Dendritic cell treated with granulocyte-macrophage colony-stimulating factor and Interleukin-4, amounts not matched to agents 40 ng/mL and 50 ng/mL, for 4 days (primary cell): ENCODE measurements around the gene TUBB.
"Not testable (repeated sequence)": the region's sequence is repeated elsewhere in the genome, so short reads cannot be mapped to it uniquely, and the experiment has no call there.

Experiments used
- H3K27ac Mint-ChIP-seq: one replicate; pipeline ENCODE4 v1.8.0; 2022; ENCODE audit warnings: mild to moderate bottlenecking, mixed read lengths
- H3K27me3 Mint-ChIP-seq: one replicate; pipeline ENCODE4 v1.8.0; 2022; ENCODE audit warnings: mild to moderate bottlenecking, mixed read lengths
- H3K36me3 Mint-ChIP-seq: one replicate; pipeline ENCODE4 v1.8.0; 2022; ENCODE audit warnings: low read depth, mixed read lengths
- H3K4me1 Mint-ChIP-seq: one replicate; pipeline ENCODE4 v1.8.0; 2022; ENCODE audit warnings: low read depth, mixed read lengths
- H3K4me3 Mint-ChIP-seq: one replicate; pipeline ENCODE4 v1.8.0; 2022; ENCODE audit warnings: mild to moderate bottlenecking, moderate library complexity, mixed read lengths
- H3K9me3 Mint-ChIP-seq: one replicate; pipeline ENCODE4 v1.8.0; 2022; ENCODE audit warnings: mixed read lengths
- intact Hi-C: fragments of 100-400 bp; cut with micrococcal nuclease; formaldehyde crosslinking; loops from one replicate; pipeline ENCODE4 v1.15.0; 2022

Gene TUBB

DNA sequence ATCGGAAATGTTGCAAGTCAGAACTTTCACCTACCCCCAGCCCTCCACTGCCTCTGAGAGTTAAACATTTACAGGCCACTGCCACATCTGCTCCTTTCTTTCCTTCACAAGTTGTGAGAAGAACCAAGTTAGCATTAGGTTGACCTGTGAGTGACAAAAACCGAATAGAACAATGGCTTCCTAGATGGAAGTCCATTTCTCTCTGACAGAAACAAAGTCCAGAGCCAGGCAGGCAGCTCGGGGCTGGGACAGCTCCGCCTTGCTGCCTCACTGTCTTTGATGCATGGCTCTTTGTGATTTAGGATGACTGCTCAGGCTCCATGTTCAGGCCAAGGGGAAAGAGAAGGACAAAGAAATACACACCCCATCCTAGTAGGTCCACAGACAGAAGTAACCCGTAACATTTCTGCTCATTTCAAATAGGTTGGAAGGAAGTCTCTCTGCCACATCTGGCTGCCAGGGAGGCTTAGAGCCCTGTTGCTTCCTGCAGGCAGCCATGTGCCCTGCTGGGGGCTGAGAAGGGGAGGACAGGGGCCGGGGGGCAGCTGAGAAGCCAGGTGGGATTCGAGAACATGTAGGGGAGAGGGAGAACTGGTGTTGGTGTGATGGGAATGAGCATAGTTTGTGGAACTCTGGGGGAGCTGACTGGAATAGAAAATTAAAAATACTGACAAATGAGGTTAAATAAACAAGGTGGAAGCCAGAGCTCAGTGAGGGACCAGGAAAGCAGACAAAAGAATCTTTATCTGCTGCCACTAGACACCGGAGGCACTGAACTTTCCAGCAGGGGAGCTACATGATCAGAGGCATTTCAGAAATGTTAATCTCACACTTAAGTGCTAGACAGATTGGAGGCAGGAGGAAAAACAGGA lies 43.7 kb downstream of the TUBB start:
- intact Hi-C loops: no loop called here
- Mint-ChIP-seq H3K4me1 (peaks cover 65% of the 10 kb centered on the region), H3K4me3 (no peak overlapping the region)

DNA sequence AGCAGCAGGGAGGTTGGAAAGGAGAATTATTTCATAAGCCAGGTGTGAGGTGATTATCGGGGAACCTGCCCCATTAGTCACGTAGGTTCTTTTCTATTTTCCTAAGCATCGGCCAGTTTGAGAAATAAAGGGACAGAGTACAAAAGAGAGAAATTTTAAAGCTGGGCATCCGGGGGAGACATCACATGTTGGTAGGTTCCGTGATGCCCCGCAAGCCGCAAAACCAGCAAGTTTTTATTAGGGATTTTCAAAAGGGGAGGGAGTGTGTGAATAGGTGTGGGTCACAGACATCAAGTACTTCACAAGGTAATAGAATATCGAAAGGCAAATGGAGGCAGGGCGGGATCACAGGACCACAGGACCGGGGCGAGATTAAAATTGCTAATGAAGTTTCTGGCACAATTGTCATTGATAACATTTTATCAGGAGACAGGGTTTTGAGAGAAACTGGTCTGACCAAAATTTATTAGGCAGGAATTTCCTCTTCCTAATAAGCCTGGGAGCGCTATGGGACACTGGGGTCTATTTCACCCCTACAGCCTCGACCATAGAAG lies 44.4 kb downstream of the TUBB start:
- Mint-ChIP-seq H3K27ac (peak overlapping the region; percentile 65), H3K27me3 (peaks cover 13% of the 10 kb centered on the region), H3K4me1 (peaks cover 65% of the 10 kb centered on the region)
- H3K4me3 Mint-ChIP-seq, H3K36me3 Mint-ChIP-seq, intact Hi-C loops, H3K9me3 Mint-ChIP-seq: not testable (repeated sequence)

More for the DNA sequence above, 43.7 kb downstream of the TUBB start:
- H3K27me3 Mint-ChIP-seq: peaks cover 13% of the 10 kb centered on the region
- H3K27ac Mint-ChIP-seq: peak overlapping the region; percentile 65
- no peaks in the 10 kb centered on the region for H3K36me3 Mint-ChIP-seq
- H3K9me3 Mint-ChIP-seq: no peaks in the 10 kb centered on the region

DNA sequence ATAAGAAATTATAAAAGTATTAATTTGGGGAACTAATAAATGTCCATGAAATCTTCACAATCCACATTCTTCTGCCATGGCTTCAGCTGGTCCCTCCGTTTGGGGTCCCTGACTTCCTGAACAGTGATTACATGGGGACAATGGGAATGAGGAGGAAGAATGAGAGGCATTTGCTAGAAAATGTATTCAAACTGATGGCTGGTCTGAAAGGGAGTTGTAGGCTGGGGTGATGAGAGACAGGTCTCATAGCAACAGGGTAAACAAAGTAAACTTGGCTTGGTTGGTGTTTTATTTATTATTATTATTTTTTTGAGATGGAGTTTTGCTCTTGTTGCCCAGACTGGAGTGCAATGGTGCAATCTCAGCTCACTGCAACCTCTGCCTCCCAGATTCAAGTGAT lies 45.3 kb downstream of the TUBB start:
- H3K4me3 Mint-ChIP-seq, H3K36me3 Mint-ChIP-seq, intact Hi-C loops, H3K27ac Mint-ChIP-seq, H3K9me3 Mint-ChIP-seq: not testable (repeated sequence)
- H3K4me1 Mint-ChIP-seq: peaks cover 65% of the 10 kb centered on the region
- peaks cover 13% of the 10 kb centered on the region for H3K27me3 Mint-ChIP-seq

DNA sequence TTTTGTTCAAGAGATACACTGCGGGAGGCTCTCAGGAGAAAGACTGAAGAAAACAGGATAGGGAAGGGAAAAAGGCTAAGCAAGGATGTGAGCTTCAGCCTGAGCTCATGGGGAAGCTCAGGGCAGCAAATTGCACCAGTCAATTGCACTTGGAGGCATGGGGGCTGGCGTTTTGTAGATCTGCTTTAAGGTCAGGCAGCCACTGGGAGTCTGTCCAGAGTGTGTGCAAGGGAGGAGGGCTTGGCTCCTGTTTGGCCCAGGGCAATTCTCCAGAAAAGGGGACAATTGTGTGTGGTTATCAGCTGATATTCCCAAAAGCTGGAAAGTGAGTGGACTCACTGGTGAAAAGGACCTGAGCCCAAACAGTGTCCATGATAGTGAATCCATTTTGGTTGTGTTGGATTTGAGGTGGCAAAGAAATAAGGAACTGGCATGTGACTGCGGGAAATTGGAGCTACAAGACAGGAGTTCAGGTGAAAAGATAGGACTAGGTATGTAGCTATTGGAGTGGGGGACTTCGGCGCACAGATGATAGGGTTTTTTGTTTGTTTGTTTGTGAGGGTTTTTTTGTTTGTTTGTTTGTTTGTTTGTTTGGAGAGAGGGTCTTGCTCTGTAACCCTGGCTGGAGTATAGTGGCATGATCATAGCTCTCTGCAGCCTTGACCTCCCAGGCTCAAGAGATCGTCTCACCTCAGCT lies 46.5 kb downstream of the TUBB start:
- Mint-ChIP-seq H3K27me3 (peaks cover 13% of the 10 kb centered on the region), H3K27ac (peak overlapping the region; percentile 17), H3K4me1 (peaks cover 65% of the 10 kb centered on the region), H3K9me3 (no peaks in the 10 kb centered on the region), H3K36me3 (no peaks in the 10 kb centered on the region), H3K4me3 (no peak overlapping the region)
- intact Hi-C loops: no loop called here

DNA sequence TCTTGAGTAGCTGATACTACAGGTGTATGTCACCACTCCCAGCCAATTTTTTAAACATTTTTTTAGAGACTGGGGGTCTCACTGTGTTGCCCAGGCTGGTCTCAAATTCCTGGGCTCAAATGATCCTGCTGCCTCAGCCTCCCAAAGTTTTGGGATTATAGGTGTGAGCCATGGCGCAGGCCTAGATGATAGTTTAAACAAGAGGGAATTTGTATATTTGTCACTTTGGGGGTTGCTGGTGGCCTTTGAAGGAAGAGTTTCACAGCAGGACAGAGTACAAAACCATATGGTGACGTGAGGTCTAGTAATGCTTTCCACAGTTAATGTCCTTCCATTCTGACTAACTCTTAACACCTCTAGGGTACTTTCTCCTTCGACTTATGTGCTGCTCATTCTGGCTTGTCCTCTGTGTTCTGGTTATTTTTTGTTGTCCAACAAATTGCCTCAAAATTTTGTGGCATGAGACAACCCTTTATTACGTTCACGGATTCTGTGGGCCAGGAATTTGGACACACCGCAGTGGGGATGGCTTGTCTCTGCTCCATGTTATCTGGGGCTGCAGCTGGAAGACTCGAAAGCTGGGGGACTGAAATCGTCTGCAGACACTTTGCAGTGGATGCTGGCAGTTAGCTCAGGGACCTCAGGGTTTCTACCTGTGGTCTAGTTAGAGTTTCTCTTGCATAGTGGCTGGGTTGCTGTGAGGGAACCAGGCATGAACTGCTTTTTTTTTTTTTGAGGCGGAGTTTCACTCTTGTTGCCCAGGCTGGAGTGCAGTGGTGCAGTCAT lies 47.2 kb downstream of the TUBB start:
- no peaks in the 10 kb centered on the region for H3K9me3 Mint-ChIP-seq
- H3K4me3 Mint-ChIP-seq: no peak overlapping the region
- peaks cover 13% of the 10 kb centered on the region for H3K27me3 Mint-ChIP-seq
- intact Hi-C loops: no loop called here
- no peaks in the 10 kb centered on the region for H3K36me3 Mint-ChIP-seq
- peaks cover 69% of the 10 kb centered on the region for H3K4me1 Mint-ChIP-seq
- no peak overlapping the region for H3K27ac Mint-ChIP-seq

DNA sequence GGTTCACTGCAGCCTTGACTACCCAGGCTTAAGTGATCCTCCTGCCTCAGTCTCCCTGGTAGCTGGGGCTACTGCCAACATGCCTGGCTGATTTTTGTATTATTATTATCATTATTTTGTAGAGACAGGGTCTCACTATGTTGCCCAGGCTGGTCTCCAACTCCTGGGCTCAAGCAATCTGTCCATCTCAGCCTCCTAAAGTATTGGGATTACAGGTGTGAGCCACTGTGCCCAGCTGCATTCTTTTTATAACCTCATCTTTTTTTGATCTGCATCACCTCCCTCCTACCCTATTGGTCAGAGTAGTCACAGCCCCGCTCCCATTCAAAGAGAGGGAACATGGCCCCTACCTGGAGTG lies 47.8 kb downstream of the TUBB start:
- H3K4me3 Mint-ChIP-seq: no peak overlapping the region
- H3K4me1 Mint-ChIP-seq: peaks cover 74% of the 10 kb centered on the region
- H3K27ac Mint-ChIP-seq: no peak overlapping the region
- no peaks in the 10 kb centered on the region for H3K36me3 Mint-ChIP-seq
- peaks cover 14% of the 10 kb centered on the region for H3K27me3 Mint-ChIP-seq
- no peaks in the 10 kb centered on the region for H3K9me3 Mint-ChIP-seq
- intact Hi-C loops: no loop called here

DNA sequence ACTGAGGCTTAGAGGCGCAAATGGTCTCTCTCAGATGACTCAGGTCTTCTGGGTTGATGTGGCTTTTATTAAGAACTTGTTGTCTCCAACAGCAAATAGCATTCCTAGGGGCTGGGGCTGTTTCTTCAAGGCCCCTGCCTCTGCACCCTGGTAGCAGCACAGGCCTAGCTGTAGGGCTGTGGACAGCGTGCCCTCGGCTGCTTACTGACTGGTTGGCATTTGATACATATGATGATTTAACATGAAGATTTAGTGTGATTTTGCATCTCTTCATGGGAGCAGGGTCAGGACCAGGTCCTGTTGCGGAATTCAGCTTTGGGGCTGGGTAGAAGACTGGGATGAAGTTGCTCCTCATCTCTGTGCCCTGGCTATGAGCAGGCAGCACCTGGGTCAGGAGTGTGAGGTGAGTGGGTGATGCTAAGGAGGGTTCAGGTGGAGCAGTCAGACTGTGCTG lies 48.5 kb downstream of the TUBB start:
- Mint-ChIP-seq H3K27me3 (peaks cover 14% of the 10 kb centered on the region), H3K27ac (peak overlapping the region; percentile 61), H3K36me3 (no peaks in the 10 kb centered on the region), H3K4me1 (peaks cover 76% of the 10 kb centered on the region), H3K9me3 (no peaks in the 10 kb centered on the region), H3K4me3 (peak overlapping the region; percentile 58)
- intact Hi-C loops: no loop called here

DNA sequence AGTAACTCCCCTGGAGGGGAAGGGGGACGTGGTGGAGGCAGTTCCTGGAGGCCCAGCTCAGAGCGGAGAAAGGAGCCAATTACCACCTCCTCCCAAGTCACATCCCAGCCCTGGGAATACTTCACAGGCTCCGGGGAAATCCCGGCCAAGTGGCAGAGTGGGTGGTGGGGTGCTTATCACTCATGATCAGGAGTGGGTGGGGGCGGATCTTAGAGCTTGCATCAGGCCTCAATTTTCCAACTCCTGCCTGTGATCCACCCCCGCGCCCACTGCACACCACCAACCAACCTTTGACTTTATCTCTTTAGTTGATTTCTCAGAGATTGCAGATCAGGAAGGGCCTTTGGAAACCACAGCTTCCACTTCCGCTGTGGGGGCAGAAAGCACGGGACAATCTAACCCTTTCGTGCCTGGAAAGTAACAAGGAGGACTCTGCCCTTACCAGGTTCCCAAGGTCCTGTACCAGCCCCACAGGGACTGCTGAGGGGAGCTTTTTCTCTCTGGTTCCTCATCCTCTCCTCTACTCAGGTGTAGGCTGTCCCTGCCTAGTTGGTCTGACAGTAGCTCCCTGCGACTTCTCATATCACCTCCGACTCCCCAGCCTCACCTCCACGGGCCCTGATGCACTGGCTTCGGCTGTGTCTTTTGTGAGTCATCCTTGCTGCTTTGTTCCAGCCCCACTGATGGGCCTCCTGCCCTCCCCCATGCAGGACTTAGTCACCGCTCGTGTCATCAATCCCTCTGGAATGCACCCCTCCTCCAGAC lies 49.1 kb downstream of the TUBB start:
- peak overlapping the region; percentile 58 for H3K4me3 Mint-ChIP-seq

DNA sequence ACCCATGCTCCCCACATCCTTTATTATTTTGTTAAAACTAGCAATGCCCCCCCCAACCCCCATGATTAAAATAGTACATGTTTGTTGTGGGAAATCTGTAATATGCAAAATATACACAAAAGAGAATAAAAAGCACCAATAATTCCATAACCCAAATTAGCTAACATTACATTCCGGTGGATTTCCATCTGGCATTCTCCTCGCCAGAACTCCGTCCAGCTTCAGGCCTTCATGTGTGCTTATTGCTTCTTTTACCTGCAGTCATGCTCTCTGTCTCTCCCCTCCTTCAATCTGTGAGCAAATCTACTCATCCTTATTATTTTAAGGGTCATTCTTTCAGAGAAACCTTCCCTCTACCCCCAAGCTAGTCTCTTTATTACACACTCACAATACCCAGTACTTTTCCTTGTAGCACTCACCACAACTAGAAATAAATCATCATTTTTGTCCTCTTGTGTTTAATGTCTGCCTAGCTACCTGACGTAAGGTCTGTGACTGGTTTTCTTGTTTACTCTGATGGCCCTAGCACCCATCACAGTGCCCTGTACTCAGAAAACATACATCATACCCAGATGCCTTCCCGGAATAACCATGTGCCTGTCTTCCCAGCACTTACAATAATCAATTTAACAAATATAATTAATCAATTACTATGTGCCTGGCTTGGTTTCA lies 49.8 kb downstream of the TUBB start:
- H3K4me3 Mint-ChIP-seq: no peak overlapping the region
- H3K27me3 Mint-ChIP-seq: peaks cover 7% of the 10 kb centered on the region
- H3K27ac Mint-ChIP-seq: peak overlapping the region; percentile 61
- no peaks in the 10 kb centered on the region for H3K36me3 Mint-ChIP-seq
- intact Hi-C loops: no loop called here
- peaks cover 73% of the 10 kb centered on the region for H3K4me1 Mint-ChIP-seq
- H3K9me3 Mint-ChIP-seq: no peaks in the 10 kb centered on the region

More for the DNA sequence above, 49.1 kb downstream of the TUBB start:
- Mint-ChIP-seq H3K27ac (peak overlapping the region; percentile 61), H3K36me3 (no peaks in the 10 kb centered on the region), H3K27me3 (peaks cover 10% of the 10 kb centered on the region), H3K9me3 (no peaks in the 10 kb centered on the region), H3K4me1 (peaks cover 76% of the 10 kb centered on the region)
- intact Hi-C loops: no loop called here

DNA sequence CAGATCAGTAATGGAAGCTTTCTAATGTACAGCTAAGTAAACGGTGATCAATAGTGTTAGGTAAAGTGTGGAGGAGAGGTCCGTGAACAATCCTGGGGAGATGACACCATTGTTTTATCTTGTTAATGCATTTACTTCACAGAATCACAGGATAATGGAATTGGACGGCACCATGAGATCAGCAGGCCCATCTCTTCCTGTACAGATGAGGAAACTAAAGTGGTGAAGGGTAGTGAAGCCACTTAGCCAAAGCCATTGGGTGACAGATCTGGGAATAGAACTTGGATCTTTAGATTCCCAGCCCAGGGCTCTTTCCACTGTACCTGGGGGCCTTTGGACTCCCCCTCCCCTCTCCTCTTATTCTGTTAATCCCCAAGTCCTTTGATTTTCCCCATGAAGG lies 50.4 kb downstream of the TUBB start:
- no peaks in the 10 kb centered on the region for H3K36me3 Mint-ChIP-seq
- H3K27ac Mint-ChIP-seq: peak overlapping the region; percentile 25
- peaks cover 73% of the 10 kb centered on the region for H3K4me1 Mint-ChIP-seq
- H3K4me3 Mint-ChIP-seq: no peak overlapping the region
- intact Hi-C loops: no loop called here
- H3K27me3 Mint-ChIP-seq: peaks cover 7% of the 10 kb centered on the region
- no peaks in the 10 kb centered on the region for H3K9me3 Mint-ChIP-seq

DNA sequence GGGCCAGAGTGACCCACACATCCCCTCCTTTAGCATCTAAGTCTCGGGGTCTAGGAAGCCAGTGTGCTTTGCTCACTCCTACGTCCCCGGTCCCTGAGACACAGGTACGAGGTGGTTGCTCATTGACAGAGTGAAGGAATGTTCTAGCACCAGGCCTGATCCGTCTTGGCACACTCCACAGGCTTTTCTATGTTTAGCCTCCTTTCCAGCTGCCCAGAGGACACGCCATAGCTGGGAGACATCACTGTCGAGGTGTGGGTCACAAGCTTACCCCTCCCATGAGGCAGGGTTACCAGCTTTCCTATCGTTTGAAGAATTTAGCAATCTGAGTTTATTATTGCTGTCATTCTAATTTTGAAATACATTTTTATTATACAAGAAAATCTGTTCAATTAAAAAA lies 54.5 kb downstream of the TUBB start:
- no peaks in the 10 kb centered on the region for H3K36me3 Mint-ChIP-seq
- H3K27me3 Mint-ChIP-seq: peaks cover 1% of the 10 kb centered on the region
- H3K9me3 Mint-ChIP-seq: no peaks in the 10 kb centered on the region
- intact Hi-C loops: no loop called here
- no peak overlapping the region for H3K4me3 Mint-ChIP-seq
- peaks cover 70% of the 10 kb centered on the region for H3K4me1 Mint-ChIP-seq
- no peak overlapping the region for H3K27ac Mint-ChIP-seq
